ENCODE measurements around the gene TMEM222. TPM values are rescaled to one million over a fixed set of nuclear protein-coding genes. Genes with fewer than 3 reads are reported as not detected.
A peak's percentile ranks its signal among the peaks of the same experiment; 100 is the strongest.

The TMEM222 gene
- total RNA-seq, 1 donor from 2014 or later, result 30.2 TPM

DNA sequence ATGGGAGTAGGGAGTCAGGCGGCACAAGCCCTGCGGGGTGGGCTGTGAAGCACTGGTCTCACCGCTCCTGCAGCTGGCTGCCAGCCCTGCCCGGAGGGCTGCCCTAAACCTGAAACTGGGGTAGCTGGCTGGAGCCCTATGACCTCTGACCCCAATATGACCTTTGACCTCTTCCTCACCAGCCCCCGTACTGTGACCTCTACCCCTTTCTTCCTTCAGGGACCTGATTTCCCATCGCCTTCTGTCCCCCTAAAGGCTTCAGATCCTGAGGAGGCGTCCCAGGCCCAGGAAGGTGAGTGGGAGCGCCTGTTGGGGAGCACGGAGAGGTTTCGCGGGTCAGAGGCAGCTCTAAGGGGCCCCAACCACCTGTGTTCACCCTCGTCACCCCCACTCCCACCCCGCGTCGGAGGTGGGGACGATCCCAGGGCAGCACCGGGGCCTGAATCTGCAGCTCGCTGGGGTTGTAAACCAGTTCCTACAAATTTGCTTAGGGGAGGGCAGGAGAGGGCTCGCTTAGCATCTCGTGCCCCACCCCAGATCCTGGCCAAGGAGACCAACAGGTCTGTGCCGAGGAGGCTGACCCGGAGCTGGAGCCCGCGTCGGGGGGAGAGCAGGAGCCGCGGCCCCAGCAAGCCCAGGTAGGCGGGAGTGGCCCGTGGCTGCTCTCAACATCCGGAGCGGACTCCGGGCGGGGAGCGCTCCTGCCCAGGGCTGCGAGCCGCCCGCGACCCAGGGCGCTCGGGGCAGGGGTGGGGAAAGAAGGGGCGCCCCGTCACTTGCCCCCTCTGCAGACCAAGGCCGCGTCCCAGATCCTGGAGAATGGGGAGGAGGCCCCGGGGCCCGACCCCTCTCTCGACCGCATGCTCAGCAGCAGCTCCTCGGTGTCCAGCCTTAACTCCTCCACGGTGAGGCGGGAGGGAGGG, 27.2 kb downstream of the TMEM222 start:
- peak; percentile 87 for DNase-seq
- TF ChIP-seq, protein P1, sequence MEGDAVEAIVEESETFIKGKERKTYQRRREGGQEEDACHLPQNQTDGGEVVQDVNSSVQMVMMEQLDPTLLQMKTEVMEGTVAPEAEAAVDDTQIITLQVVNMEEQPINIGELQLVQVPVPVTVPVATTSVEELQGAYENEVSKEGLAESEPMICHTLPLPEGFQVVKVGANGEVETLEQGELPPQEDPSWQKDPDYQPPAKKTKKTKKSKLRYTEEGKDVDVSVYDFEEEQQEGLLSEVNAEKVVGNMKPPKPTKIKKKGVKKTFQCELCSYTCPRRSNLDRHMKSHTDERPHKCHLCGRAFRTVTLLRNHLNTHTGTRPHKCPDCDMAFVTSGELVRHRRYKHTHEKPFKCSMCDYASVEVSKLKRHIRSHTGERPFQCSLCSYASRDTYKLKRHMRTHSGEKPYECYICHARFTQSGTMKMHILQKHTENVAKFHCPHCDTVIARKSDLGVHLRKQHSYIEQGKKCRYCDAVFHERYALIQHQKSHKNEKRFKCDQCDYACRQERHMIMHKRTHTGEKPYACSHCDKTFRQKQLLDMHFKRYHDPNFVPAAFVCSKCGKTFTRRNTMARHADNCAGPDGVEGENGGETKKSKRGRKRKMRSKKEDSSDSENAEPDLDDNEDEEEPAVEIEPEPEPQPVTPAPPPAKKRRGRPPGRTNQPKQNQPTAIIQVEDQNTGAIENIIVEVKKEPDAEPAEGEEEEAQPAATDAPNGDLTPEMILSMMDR (IDR thresholded peaks at IDR 0.05), result no peak
- peak overlapping the region; percentile 58 for H3K4me3 ChIP-seq
- peaks cover 33% of the 10 kb centered on the region for H3K4me1 ChIP-seq
- intact Hi-C loops (cut with DNase I), result no loop called here
- H3K9me3 ChIP-seq, result no peaks in the 10 kb centered on the region
- no peaks in the 10 kb centered on the region for H3K27me3 ChIP-seq (ENCODE audit: low read depth)
- peak overlapping the region; percentile 46 for H3K27ac ChIP-seq
- peak; percentile 89 to 91 for ATAC-seq
- H3K36me3 ChIP-seq, result peaks cover 22% of the 10 kb centered on the region

DNA sequence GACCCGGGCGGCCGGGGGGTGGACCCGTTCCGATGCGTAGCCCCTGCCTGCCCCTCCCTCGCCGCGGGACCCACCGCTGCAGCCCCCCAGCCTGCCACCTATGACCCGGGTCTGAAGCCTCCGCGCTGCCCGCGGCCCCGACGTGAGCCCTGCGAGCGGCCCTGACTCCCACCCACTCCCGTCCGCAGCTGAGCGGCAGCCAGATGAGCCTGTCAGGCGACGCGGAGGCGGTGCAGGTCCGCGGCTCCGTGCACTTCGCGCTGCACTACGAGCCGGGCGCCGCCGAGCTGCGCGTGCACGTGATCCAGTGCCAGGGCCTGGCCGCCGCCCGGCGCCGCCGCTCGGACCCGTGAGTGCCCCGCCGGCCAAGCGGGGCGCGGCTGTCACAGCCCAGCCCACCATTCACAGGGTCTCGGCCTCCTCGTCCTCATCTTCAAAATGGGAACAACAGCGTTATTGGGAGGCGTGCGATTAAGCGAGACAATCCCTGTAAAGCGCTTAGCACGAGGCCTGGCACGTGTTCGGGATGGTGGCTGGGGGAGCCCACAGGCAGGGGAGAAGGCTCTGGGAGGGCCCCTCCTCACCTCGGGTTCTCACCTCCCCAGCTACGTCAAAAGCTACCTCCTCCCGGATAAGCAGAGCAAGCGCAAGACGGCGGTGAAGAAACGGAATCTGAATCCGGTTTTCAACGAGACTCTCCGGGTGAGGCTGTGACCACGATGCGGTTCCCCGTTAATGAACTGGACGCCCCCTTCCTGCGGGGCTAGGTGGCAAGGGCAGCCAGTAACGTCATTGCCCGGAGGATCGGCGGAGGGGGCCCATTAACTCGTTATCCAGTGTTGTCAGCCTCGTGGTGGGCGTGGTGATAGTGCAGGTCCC, 28.1 kb downstream of the TMEM222 start:
- H3K27ac ChIP-seq, result peak overlapping the region; percentile 46

DNA sequence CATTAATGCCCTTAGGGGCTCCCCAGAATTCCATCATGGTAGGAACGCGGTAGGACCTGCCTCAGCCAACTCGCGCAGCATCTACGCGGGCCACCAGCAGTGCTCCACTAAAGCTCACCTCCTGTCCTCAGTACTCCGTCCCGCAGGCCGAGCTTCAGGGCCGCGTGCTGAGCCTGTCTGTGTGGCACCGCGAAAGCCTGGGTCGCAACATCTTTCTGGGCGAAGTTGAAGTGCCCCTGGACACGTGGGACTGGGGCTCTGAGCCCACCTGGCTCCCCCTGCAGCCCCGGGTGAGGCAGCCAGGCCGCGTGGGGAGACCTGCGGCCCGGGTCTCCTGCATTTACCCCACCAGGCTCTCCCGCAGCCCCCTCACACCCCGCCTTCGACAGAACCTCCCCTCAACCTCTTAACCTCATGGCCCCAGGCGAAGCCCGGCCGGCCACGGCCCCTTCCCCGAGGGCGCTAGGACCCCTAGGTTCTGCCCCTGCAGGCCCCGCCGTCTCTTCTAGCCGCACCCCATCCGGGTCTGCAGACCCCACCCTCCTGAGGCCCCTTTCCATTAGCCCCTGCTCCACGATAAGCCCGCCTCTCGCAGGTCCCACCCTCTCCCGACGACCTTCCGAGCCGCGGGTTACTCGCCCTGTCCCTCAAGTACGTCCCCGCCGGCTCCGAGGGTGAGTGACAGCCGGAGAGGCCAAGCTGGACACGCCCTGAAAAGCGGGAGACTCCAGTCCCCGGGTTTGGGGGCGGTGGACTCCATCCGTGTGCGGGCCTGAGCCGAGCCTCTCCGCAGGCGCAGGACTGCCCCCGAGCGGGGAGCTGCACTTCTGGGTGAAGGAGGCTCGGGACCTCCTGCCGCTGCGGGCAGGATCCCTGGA, 28.9 kb downstream of the TMEM222 start:
- ATAC-seq (peak; percentile 23 to 32), DNase-seq (no peak)
- peaks cover 33% of the 10 kb centered on the region for H3K4me1 ChIP-seq
- H3K27me3 ChIP-seq (ENCODE audit: low read depth), result no peaks in the 10 kb centered on the region
- no peaks in the 10 kb centered on the region for H3K9me3 ChIP-seq
- H3K27ac ChIP-seq, result no peak overlapping the region
- peaks cover 39% of the 10 kb centered on the region for H3K36me3 ChIP-seq
- TF ChIP-seq, protein P1 (IDR thresholded peaks at IDR 0.05), result no peak
- intact Hi-C loops (cut with DNase I), result no loop called here
- peak overlapping the region; percentile 58 for H3K4me3 ChIP-seq

More for the DNA sequence above, 28.1 kb downstream of the TMEM222 start:
- TF ChIP-seq, protein P1 (IDR thresholded peaks at IDR 0.05), result no peak
- ATAC-seq (peak; percentile 87 to 89), DNase-seq (peak; percentile 83)
- intact Hi-C loops (cut with DNase I), result no loop called here
- no peaks in the 10 kb centered on the region for H3K9me3 ChIP-seq
- H3K36me3 ChIP-seq, result peaks cover 31% of the 10 kb centered on the region
- peak overlapping the region; percentile 58 for H3K4me3 ChIP-seq
- H3K27me3 ChIP-seq (ENCODE audit: low read depth), result no peaks in the 10 kb centered on the region
- H3K4me1 ChIP-seq, result peaks cover 33% of the 10 kb centered on the region

DNA sequence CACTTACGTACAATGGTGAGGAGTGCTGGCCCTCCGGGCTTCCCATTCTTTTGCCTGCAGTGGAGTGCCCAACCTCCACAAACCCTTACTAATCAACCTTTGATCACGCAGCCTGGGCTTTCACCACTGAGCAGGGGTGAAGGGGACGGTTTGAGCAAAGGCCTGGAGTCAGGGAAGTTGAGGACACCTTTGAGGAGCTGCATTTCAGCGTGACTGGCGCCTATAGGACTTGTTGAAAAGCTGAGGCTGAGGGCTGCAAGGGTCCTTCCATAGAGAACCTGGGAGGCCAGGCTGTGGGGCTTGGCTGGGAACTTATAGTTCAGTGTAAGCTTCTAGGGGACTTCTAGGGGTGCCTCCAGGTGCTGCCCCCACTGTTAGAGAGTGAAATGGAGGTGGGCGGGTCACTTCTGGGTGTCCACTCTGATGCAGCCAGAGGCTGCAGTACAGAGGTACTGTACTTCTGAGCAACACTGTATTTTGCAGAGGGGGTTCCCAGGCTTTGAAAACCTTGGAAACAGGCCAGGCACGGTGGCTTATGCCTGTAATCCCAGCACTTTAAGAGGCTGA, 29.7 kb downstream of the TMEM222 start:
- Histone ChIP-seq H3K9me3 (no peaks in the 10 kb centered on the region), H3K36me3 (peaks cover 47% of the 10 kb centered on the region), H3K27ac (no peak overlapping the region), H3K4me1 (peaks cover 33% of the 10 kb centered on the region), H3K27me3 (ENCODE audit: low read depth) (no peaks in the 10 kb centered on the region), H3K4me3 (no peak overlapping the region)
- TF ChIP-seq, protein P1 (IDR thresholded peaks at IDR 0.05), result no peak
- intact Hi-C loops (cut with DNase I), result no loop called here
- no peak for ATAC-seq
- DNase-seq, result no peak

Measured in lower lobe of right lung (tissue), 2 donors.